Left renal cortex interstitium (tissue), 4 donors: Measurements from ENCODE around the gene BPIFA2. TPM values are rescaled to one million over a fixed set of nuclear protein-coding genes. Genes with fewer than 3 reads are reported as not detected.
"Not testable (repeated sequence)": the region's sequence is repeated elsewhere in the genome, so short reads cannot be mapped to it uniquely, and the experiment has no call there.

Experiments used
- DNase-seq, 4 donors: peaks; one replicate each; pipeline ENCODE4 v3.0.0-alpha.2; 2013; ENCODE audit warnings: low read depth in 4 of 4, low spot score in 2 of 4, missing footprints in 1 of 4
- polyA plus RNA-seq, 4 donors: library from polyadenylated mRNA; unstranded; fragments of 120-200 nt; gene quantifications; one replicate each; pipeline ENCODE4 v1.2.1, GENCODE V29; 2013; ENCODE audit not compliant: insufficient read length in 4 of 4

The BPIFA2 gene
- polyA plus RNA-seq = not detected

- DNase-seq = no peak
These were observed at the start of gene BPIFA2 for GRCh38 chr20:33167859-33168258. TSS of gene BPIFA2 (plus strand) at chr20:33168159. CDS start at chr20:33169146, 987 bp downstream.

- no peak for DNase-seq
These were observed 47.9 kb upstream of the BPIFA2 start for GRCh38 chr20:33119725-33120720.

- DNase-seq = no peak
These were observed 47.0 kb upstream of the BPIFA2 start for GRCh38 chr20:33120934-33121333.

- DNase-seq = not testable (repeated sequence)
These were observed 45.7 kb upstream of the BPIFA2 start for GRCh38 chr20:33122297-33122696.

GRCh38 chr20:33124261-33124660 lies 43.7 kb upstream of the BPIFA2 start:
- DNase-seq = no peak

GRCh38 chr20:33124994-33125393 lies 43.0 kb upstream of the BPIFA2 start:
- no peak for DNase-seq

GRCh38 chr20:33125983-33126382 lies 42.0 kb upstream of the BPIFA2 start:
- no peak for DNase-seq

- no peak for DNase-seq
These were observed 40.4 kb upstream of the BPIFA2 start for GRCh38 chr20:33127422-33128097.

GRCh38 chr20:33130568-33131061 lies 37.3 kb upstream of the BPIFA2 start:
- no peak for DNase-seq

GRCh38 chr20:33131949-33132473 lies 35.9 kb upstream of the BPIFA2 start:
- DNase-seq = no peak

GRCh38 chr20:33132513-33133372 lies 35.2 kb upstream of the BPIFA2 start:
- no peak for DNase-seq

GRCh38 chr20:33133373-33133941 lies 34.5 kb upstream of the BPIFA2 start:
- no peak for DNase-seq

- no peak for DNase-seq
These were observed 30.8 kb upstream of the BPIFA2 start for GRCh38 chr20:33137195-33137594.

GRCh38 chr20:33139467-33139866 lies 28.5 kb upstream of the BPIFA2 start:
- DNase-seq = no peak

- no peak for DNase-seq
These were observed 22.4 kb upstream of the BPIFA2 start for GRCh38 chr20:33145521-33145920.

GRCh38 chr20:33147299-33147698 lies 20.7 kb upstream of the BPIFA2 start:
- no peak for DNase-seq

GRCh38 chr20:33148040-33148439 lies 19.9 kb upstream of the BPIFA2 start:
- DNase-seq = no peak

- no peak for DNase-seq
These were observed 13.7 kb upstream of the BPIFA2 start for GRCh38 chr20:33154252-33154651.

- no peak for DNase-seq
These were observed 9.1 kb upstream of the BPIFA2 start for GRCh38 chr20:33158637-33159385.
